Stimulated activated naive CD8-positive, alpha-beta T cell treated with anti-CD3 and anti-CD28 coated beads, Interleukin-15, Interleukin-2, amounts not matched to agents 100 ng/mL and 50 ng/mL, for 24 hours (primary cell): Measurements from ENCODE around the gene SLIT3.
"Not testable (repeated sequence)": the region's sequence is repeated elsewhere in the genome, so short reads cannot be mapped to it uniquely, and the experiment has no call there.

Experiments used
- H3K27ac Mint-ChIP-seq: one replicate; pipeline ENCODE4 v1.8.0; 2021; ENCODE audit warnings: mild to moderate bottlenecking, mixed read lengths
- H3K27me3 Mint-ChIP-seq: one replicate; pipeline ENCODE4 v1.8.0; 2021; ENCODE audit warnings: mixed read lengths
- H3K36me3 Mint-ChIP-seq: one replicate; pipeline ENCODE4 v1.8.0; 2021; ENCODE audit warnings: low read depth, mixed read lengths
- H3K4me1 Mint-ChIP-seq: one replicate; pipeline ENCODE4 v1.8.0; 2021; ENCODE audit warnings: low read depth, mixed read lengths
- H3K4me3 Mint-ChIP-seq: one replicate; pipeline ENCODE4 v1.8.0; 2021; ENCODE audit warnings: mild to moderate bottlenecking, mixed read lengths
- H3K9me3 Mint-ChIP-seq: one replicate; pipeline ENCODE4 v1.8.0; 2021; ENCODE audit warnings: mixed read lengths

The SLIT3 gene

GRCh38 chr5:169125571-169125970 lies 175.4 kb downstream of the SLIT3 start:
- peaks cover 3% of the 10 kb centered on the region for H3K9me3 Mint-ChIP-seq
- no peaks in the 10 kb centered on the region for H3K4me1 Mint-ChIP-seq
- no peaks in the 10 kb centered on the region for H3K36me3 Mint-ChIP-seq
- no peaks in the 10 kb centered on the region for H3K27me3 Mint-ChIP-seq
- no peak overlapping the region for H3K27ac Mint-ChIP-seq
- H3K4me3 Mint-ChIP-seq, result no peak overlapping the region

GRCh38 chr5:169122951-169123350 lies 178.0 kb downstream of the SLIT3 start:
- no peaks in the 10 kb centered on the region for H3K36me3 Mint-ChIP-seq
- no peak overlapping the region for H3K4me3 Mint-ChIP-seq
- peaks cover 3% of the 10 kb centered on the region for H3K9me3 Mint-ChIP-seq
- H3K27ac Mint-ChIP-seq, result no peak overlapping the region
- H3K27me3 Mint-ChIP-seq, result peaks cover 6% of the 10 kb centered on the region
- H3K4me1 Mint-ChIP-seq, result no peaks in the 10 kb centered on the region

- Mint-ChIP-seq H3K27me3 (peaks cover 6% of the 10 kb centered on the region), H3K36me3 (no peaks in the 10 kb centered on the region), H3K4me3 (no peak overlapping the region), H3K27ac (no peak overlapping the region), H3K4me1 (no peaks in the 10 kb centered on the region), H3K9me3 (peaks cover 3% of the 10 kb centered on the region)
These were observed 179.1 kb downstream of the SLIT3 start for GRCh38 chr5:169121630-169122420.

GRCh38 chr5:169119288-169120048 lies 181.5 kb downstream of the SLIT3 start:
- Mint-ChIP-seq H3K36me3 (no peaks in the 10 kb centered on the region), H3K4me1 (no peaks in the 10 kb centered on the region), H3K27ac (no peak overlapping the region), H3K9me3 (peaks cover 2% of the 10 kb centered on the region), H3K4me3 (no peak overlapping the region), H3K27me3 (peaks cover 6% of the 10 kb centered on the region)

GRCh38 chr5:169116961-169117461 lies 183.9 kb downstream of the SLIT3 start:
- Mint-ChIP-seq H3K27me3 (peaks cover 6% of the 10 kb centered on the region), H3K4me1 (no peaks in the 10 kb centered on the region), H3K36me3 (no peaks in the 10 kb centered on the region), H3K9me3 (no peaks in the 10 kb centered on the region), H3K4me3 (no peak overlapping the region), H3K27ac (no peak overlapping the region)

GRCh38 chr5:169115461-169116124 lies 185.3 kb downstream of the SLIT3 start:
- H3K27me3 Mint-ChIP-seq, result peaks cover 6% of the 10 kb centered on the region
- H3K27ac Mint-ChIP-seq, result no peak overlapping the region
- no peaks in the 10 kb centered on the region for H3K36me3 Mint-ChIP-seq
- H3K4me3 Mint-ChIP-seq, result no peak overlapping the region
- H3K4me1 Mint-ChIP-seq, result no peaks in the 10 kb centered on the region
- peaks cover 4% of the 10 kb centered on the region for H3K9me3 Mint-ChIP-seq

GRCh38 chr5:169114466-169115065 lies 186.4 kb downstream of the SLIT3 start:
- H3K36me3 Mint-ChIP-seq, result no peaks in the 10 kb centered on the region
- no peak overlapping the region for H3K27ac Mint-ChIP-seq
- no peak overlapping the region for H3K4me3 Mint-ChIP-seq
- no peaks in the 10 kb centered on the region for H3K27me3 Mint-ChIP-seq
- H3K4me1 Mint-ChIP-seq, result no peaks in the 10 kb centered on the region
- peaks cover 4% of the 10 kb centered on the region for H3K9me3 Mint-ChIP-seq

GRCh38 chr5:169112016-169112415 lies 188.9 kb downstream of the SLIT3 start:
- Mint-ChIP-seq H3K4me3 (no peak overlapping the region), H3K4me1 (no peaks in the 10 kb centered on the region), H3K27me3 (peaks cover 3% of the 10 kb centered on the region), H3K27ac (no peak overlapping the region), H3K36me3 (no peaks in the 10 kb centered on the region), H3K9me3 (peaks cover 4% of the 10 kb centered on the region)

GRCh38 chr5:169106911-169107706 lies 193.8 kb downstream of the SLIT3 start:
- Mint-ChIP-seq H3K27ac (no peak overlapping the region), H3K4me3 (no peak overlapping the region), H3K36me3 (no peaks in the 10 kb centered on the region), H3K4me1 (no peaks in the 10 kb centered on the region), H3K27me3 (peaks cover 3% of the 10 kb centered on the region), H3K9me3 (peaks cover 4% of the 10 kb centered on the region)

GRCh38 chr5:169105582-169105981 lies 195.4 kb downstream of the SLIT3 start:
- not testable (repeated sequence) for H3K27me3 Mint-ChIP-seq, H3K4me3 Mint-ChIP-seq, H3K27ac Mint-ChIP-seq, H3K4me1 Mint-ChIP-seq, H3K36me3 Mint-ChIP-seq, H3K9me3 Mint-ChIP-seq

- peaks cover 3% of the 10 kb centered on the region for H3K27me3 Mint-ChIP-seq
- H3K4me3 Mint-ChIP-seq, result no peak overlapping the region
- no peaks in the 10 kb centered on the region for H3K9me3 Mint-ChIP-seq
- no peak overlapping the region for H3K27ac Mint-ChIP-seq
- no peaks in the 10 kb centered on the region for H3K4me1 Mint-ChIP-seq
- H3K36me3 Mint-ChIP-seq, result no peaks in the 10 kb centered on the region
These were observed 195.9 kb downstream of the SLIT3 start for GRCh38 chr5:169104937-169105494.

GRCh38 chr5:169103586-169104181 lies 197.3 kb downstream of the SLIT3 start:
- Mint-ChIP-seq H3K9me3 (no peaks in the 10 kb centered on the region), H3K27ac (no peak overlapping the region), H3K4me1 (no peaks in the 10 kb centered on the region), H3K4me3 (no peak overlapping the region), H3K36me3 (no peaks in the 10 kb centered on the region), H3K27me3 (peaks cover 3% of the 10 kb centered on the region)

GRCh38 chr5:169101966-169102365 lies 199.0 kb downstream of the SLIT3 start:
- Mint-ChIP-seq H3K4me3 (no peak overlapping the region), H3K36me3 (no peaks in the 10 kb centered on the region), H3K27ac (no peak overlapping the region), H3K9me3 (no peaks in the 10 kb centered on the region), H3K4me1 (no peaks in the 10 kb centered on the region), H3K27me3 (no peaks in the 10 kb centered on the region)

GRCh38 chr5:169100735-169101075 lies 200.2 kb downstream of the SLIT3 start:
- H3K9me3 Mint-ChIP-seq, result no peaks in the 10 kb centered on the region

More at GRCh38 chr5:169100735-169101075, 200.2 kb downstream of the SLIT3 start:
- H3K27me3 Mint-ChIP-seq, result no peaks in the 10 kb centered on the region
- H3K27ac Mint-ChIP-seq, result no peak overlapping the region
- H3K36me3 Mint-ChIP-seq, result no peaks in the 10 kb centered on the region
- no peak overlapping the region for H3K4me3 Mint-ChIP-seq
- no peaks in the 10 kb centered on the region for H3K4me1 Mint-ChIP-seq
